H1 (cell line): Measurements from ENCODE around the gene KCNQ1. TPM values are rescaled to one million over a fixed set of nuclear protein-coding genes. Genes with fewer than 3 reads are reported as not detected.
A peak's percentile ranks its signal among the peaks of the same experiment; 100 is the strongest.

Source experiments
- CTCF ChIA-PET: fragments of 300-600 bp; sonication (Branson Sonifier 250); formaldehyde crosslinking; loops from one replicate; lab custom pipeline; 2021; ENCODE audit not compliant: partially characterized antibody; lab: Charles Lee
- POLR2A ChIA-PET: fragments of 300-600 bp; sonication (Branson Sonifier 250); formaldehyde crosslinking; loops from one replicate; lab custom pipeline; 2021; ENCODE audit warnings: inconsistent platforms; ENCODE audit not compliant: partially characterized antibody; lab: Charles Lee
- DNase-seq, 2 experiments: peaks; one replicate each; pipeline versions ENCODE4 v3.0.0 to v3.0.0-alpha.2; 2010 to 2022; ENCODE audit warnings: low spot score in 2 of 2, low read depth in 1 of 2, mixed read lengths in 1 of 2
- FAIRE-seq: peaks from 2 replicates; lab custom pipeline; 2011; peaks lifted over from hg19 to GRCh38; lab: Jason Lieb, UNC
- H2AFZ ChIP-seq: 2 replicates; pipeline ENCODE4 v1.8.1; 2012; ENCODE audit warnings: low read length, inconsistent platforms
- H2AK5ac ChIP-seq: 2 replicates; pipeline ENCODE4 v1.6.1; 2013; ENCODE audit warnings: low read depth, low read length
- H2BK120ac ChIP-seq: replicated peaks from 2 replicates; pipeline ENCODE3; 2013; ENCODE audit warnings: low read depth, low read length, inconsistent platforms
- H2BK12ac ChIP-seq: 2 replicates; pipeline ENCODE4 v1.6.1; 2013; ENCODE audit warnings: low read depth, low read length
- H2BK15ac ChIP-seq: 2 replicates; pipeline ENCODE4 v1.6.1; 2013; ENCODE audit warnings: low read length
- H2BK20ac ChIP-seq: 2 replicates; pipeline ENCODE4 v1.6.1; 2013; ENCODE audit warnings: low read length
- H2BK5ac ChIP-seq: 2 replicates; pipeline ENCODE4 v1.6.1; 2013; ENCODE audit warnings: low read depth, low read length
- H3K14ac ChIP-seq: 2 replicates; pipeline ENCODE4 v1.6.1; 2013; ENCODE audit warnings: inconsistent platforms; ENCODE audit not compliant: insufficient read length
- H3K18ac ChIP-seq: 2 replicates; pipeline ENCODE4 v1.6.1; 2013; ENCODE audit warnings: low read length; ENCODE audit errors: extremely low read depth
- H3K23ac ChIP-seq: 2 replicates; pipeline ENCODE4 v1.6.1; 2013; ENCODE audit warnings: inconsistent platforms; ENCODE audit not compliant: insufficient read length
- H3K23me2 ChIP-seq: 2 replicates; pipeline ENCODE4 v1.6.1; 2013; ENCODE audit warnings: low read depth, low read length
- H3K27ac ChIP-seq: 2 replicates; pipeline ENCODE4 v1.6.1; 2011; ENCODE audit warnings: low read depth, low read length, inconsistent platforms
- H3K27me3 ChIP-seq, 4 experiments: replicated peaks in 1 of 4; 1 replicate in 1 of 4; 2 replicates in 3 of 4; pipeline versions ENCODE4 v1.6.1 to v1.8.1; 2011 to 2013; ENCODE audit warnings: low read length in 3 of 4, mild to moderate bottlenecking in 3 of 4, inconsistent platforms in 2 of 4, mixed read lengths in 2 of 4, moderate library complexity in 1 of 4; ENCODE audit not compliant: control insufficient read depth in 3 of 4, insufficient read depth in 3 of 4; ENCODE audit errors: extremely low read depth in 1 of 4
- H3K36me3 ChIP-seq, 4 experiments: 2 replicates each; pipeline versions ENCODE4 v1.6.1 to v1.8.1; 2011 to 2013; ENCODE audit warnings: mild to moderate bottlenecking in 4 of 4, low read length in 3 of 4, moderate library complexity in 2 of 4, control low read depth in 1 of 4, inconsistent platforms in 1 of 4; ENCODE audit not compliant: insufficient read depth in 4 of 4, control insufficient read depth in 2 of 4
- H3K4ac ChIP-seq: replicated peaks from 2 replicates; pipeline ENCODE3; 2013; ENCODE audit warnings: low read length, low read depth, mixed read lengths, inconsistent platforms; ENCODE audit not compliant: insufficient read length
- H3K4me1 ChIP-seq, 4 experiments: replicated peaks in 1 of 4; 1 replicate in 1 of 4; 2 replicates in 3 of 4; pipeline versions ENCODE4 v1.6.1 to v1.8.1; 2011 to 2013; ENCODE audit warnings: low read length in 3 of 4, inconsistent platforms in 2 of 4, mixed read lengths in 1 of 4; ENCODE audit not compliant: insufficient read depth in 4 of 4, control insufficient read depth in 3 of 4
- H3K4me2 ChIP-seq, 2 experiments: 2 replicates each; pipeline versions ENCODE4 v1.6.1 to v1.8.1; 2011 to 2013; ENCODE audit warnings: low read depth in 2 of 2, low read length in 2 of 2, control low read depth in 1 of 2, inconsistent platforms in 1 of 2, mild to moderate bottlenecking in 1 of 2; ENCODE audit not compliant: insufficient read depth in 1 of 2
- H3K4me3 ChIP-seq, 4 experiments: fragments of 200-600, 300-600 bp in 1 of 4; sonication (generic), shearing (Covaris generic), sonication (Bioruptor Twin) in 1 of 4; 2 replicates each; pipeline versions ENCODE4 v1.5.1 to v1.8.1; 2011 to 2016; ENCODE audit warnings: low read length in 4 of 4, low read depth in 3 of 4, control low read depth in 2 of 4, inconsistent platforms in 2 of 4, mild to moderate bottlenecking in 2 of 4, mixed read lengths in 1 of 4, moderate library complexity in 1 of 4; ENCODE audit not compliant: insufficient read depth in 2 of 4; ENCODE audit errors: extremely low read depth in 1 of 4
- H3K56ac ChIP-seq: replicated peaks from 2 replicates; pipeline ENCODE3; 2013; ENCODE audit warnings: low read depth, mild to moderate bottlenecking, mixed read lengths, low read length, inconsistent platforms; ENCODE audit not compliant: insufficient read length
- H3K79me1 ChIP-seq: 2 replicates; pipeline ENCODE4 v1.6.1; 2013; ENCODE audit warnings: low read depth, low read length, control low read depth
- H3K79me2 ChIP-seq, 2 experiments: 2 replicates each; pipeline versions ENCODE4 v1.6.1 to v1.8.1; 2012 to 2013; ENCODE audit warnings: low read length in 2 of 2, mild to moderate bottlenecking in 2 of 2, inconsistent platforms in 1 of 2; ENCODE audit not compliant: insufficient read depth in 2 of 2, control insufficient read depth in 1 of 2
- H3K9ac ChIP-seq, 4 experiments: replicated peaks in 1 of 4; 1 replicate in 1 of 4; 2 replicates in 3 of 4; pipeline versions ENCODE4 v1.6.1 to v1.8.1; 2011 to 2013; ENCODE audit warnings: low read depth in 3 of 4, low read length in 3 of 4, control low read depth in 2 of 4, mild to moderate bottlenecking in 2 of 4, moderate library complexity in 2 of 4, inconsistent platforms in 1 of 4; ENCODE audit errors: extremely low read depth in 1 of 4
- H3K9me3 ChIP-seq, 2 experiments: 2 replicates each; pipeline versions ENCODE4 v1.6.1 to v1.8.1; 2012 to 2013; ENCODE audit warnings: mild to moderate bottlenecking in 2 of 2, moderate library complexity in 2 of 2, control low read depth in 1 of 2, inconsistent platforms in 1 of 2, low read depth in 1 of 2, low read length in 1 of 2, mixed read lengths in 1 of 2; ENCODE audit not compliant: insufficient read depth in 2 of 2
- H4K20me1 ChIP-seq, 2 experiments: replicated peaks in 1 of 2; 2 replicates each; pipeline versions ENCODE3 to v1.8.1; 2011 to 2013; ENCODE audit warnings: inconsistent platforms in 2 of 2, low read length in 2 of 2, mild to moderate bottlenecking in 1 of 2; ENCODE audit not compliant: insufficient read depth in 2 of 2, control insufficient read depth in 1 of 2
- H4K5ac ChIP-seq: 2 replicates; pipeline ENCODE4 v1.6.1; 2013; ENCODE audit warnings: low read length, low read depth, mixed read lengths, inconsistent platforms; ENCODE audit not compliant: insufficient read length
- H4K8ac ChIP-seq: 2 replicates; pipeline ENCODE4 v1.8.0; 2013; ENCODE audit warnings: mild to moderate bottlenecking, moderate library complexity, low read length, inconsistent platforms; ENCODE audit not compliant: insufficient read depth; ENCODE audit errors: extremely low read depth
- H4K91ac ChIP-seq: replicated peaks from 2 replicates; pipeline ENCODE3; 2013; ENCODE audit warnings: low read length, mixed read lengths, inconsistent platforms; ENCODE audit not compliant: insufficient read length
- HDAC6 ChIP-seq: IDR thresholded peaks from one replicate; pipeline ENCODE4 v1.7.1; 2012; ENCODE audit warnings: low read depth, mild to moderate bottlenecking, inconsistent platforms, low read length, moderate library complexity
- SAP30 ChIP-seq: fragments of 300-600 bp; sonication (generic); IDR thresholded peaks from 2 replicates; pipeline ENCODE4 v1.7.1; 2012; ENCODE audit warnings: low read length, moderate library complexity, mild to moderate bottlenecking, inconsistent platforms; ENCODE audit not compliant: insufficient read depth, insufficient replicate concordance
- SIX5 ChIP-seq: IDR thresholded peaks from 2 replicates; pipeline ENCODE4 v1.6.1; 2011; ENCODE audit warnings: mild to moderate bottlenecking, low read depth, low read length
- WGBS, 2 experiments: shearing (Covaris generic) in 1 of 2; methylation state at CpG; one replicate each; pipeline versions ENCODE4 v1.1.6 to v1.1.7; 2013 to 2015; ENCODE audit warnings: low lambda C conversion rate in 2 of 2, mixed read lengths in 2 of 2, inconsistent platforms in 1 of 2, low coverage in 1 of 2, missing lambda C conversion rate in 1 of 2; ENCODE audit not compliant: insufficient replicate concordance in 2 of 2, insufficient coverage in 1 of 2, insufficient read length in 1 of 2; ENCODE audit errors: extremely low coverage in 1 of 2, missing lambda C conversion rate in 1 of 2; 5-methylcytosine and 5-hydroxymethylcytosine counted together
- polyA plus RNA-seq, 7 experiments: library from polyadenylated mRNA; depleted of rRNA in 3 of 7; stranded (reverse) in 5 of 7; unstranded in 2 of 7; fragments of >200 nt in 5 of 7; fragments of 200-250 nt in 2 of 7; gene quantifications; 1 replicate in 5 of 7; 2 replicates in 1 of 7; 4 replicates in 1 of 7; pipeline versions ENCODE4 v1.2.1 to v1.2.3, GENCODE V29; 2011 to 2013; ENCODE audit warnings: missing spikeins in 2 of 7, mixed read lengths in 2 of 7
- total RNA-seq: library from RNA; stranded (reverse); fragmentation: NEBNext Ultra II Directional; extraction: Animal tissue kit (Norgen Biotek cat#: 25700); gene quantifications from 2 replicates; pipeline ENCODE4 v1.2.1, GENCODE V29; 2021
- TF ChIP-seq, protein P1 (sequence below), 3 experiments: IDR thresholded peaks; 1 replicate in 2 of 3; 2 replicates in 1 of 3; pipeline versions ENCODE4 v1.5.1 to v1.6.1; 2011; ENCODE audit warnings: low read length in 3 of 3, mild to moderate bottlenecking in 3 of 3, inconsistent platforms in 2 of 3, low read depth in 1 of 3, moderate library complexity in 1 of 3; ENCODE audit not compliant: insufficient read depth in 1 of 3; ENCODE audit errors: control extremely low read depth in 1 of 3

KCNQ1 gene
- total and polyA plus RNA-seq, 2 of the 8 experiments (the other 6 are each of a cell fraction or from before 2014, with no cell fraction given) = 1.9 to 2.0 TPM

DNA sequence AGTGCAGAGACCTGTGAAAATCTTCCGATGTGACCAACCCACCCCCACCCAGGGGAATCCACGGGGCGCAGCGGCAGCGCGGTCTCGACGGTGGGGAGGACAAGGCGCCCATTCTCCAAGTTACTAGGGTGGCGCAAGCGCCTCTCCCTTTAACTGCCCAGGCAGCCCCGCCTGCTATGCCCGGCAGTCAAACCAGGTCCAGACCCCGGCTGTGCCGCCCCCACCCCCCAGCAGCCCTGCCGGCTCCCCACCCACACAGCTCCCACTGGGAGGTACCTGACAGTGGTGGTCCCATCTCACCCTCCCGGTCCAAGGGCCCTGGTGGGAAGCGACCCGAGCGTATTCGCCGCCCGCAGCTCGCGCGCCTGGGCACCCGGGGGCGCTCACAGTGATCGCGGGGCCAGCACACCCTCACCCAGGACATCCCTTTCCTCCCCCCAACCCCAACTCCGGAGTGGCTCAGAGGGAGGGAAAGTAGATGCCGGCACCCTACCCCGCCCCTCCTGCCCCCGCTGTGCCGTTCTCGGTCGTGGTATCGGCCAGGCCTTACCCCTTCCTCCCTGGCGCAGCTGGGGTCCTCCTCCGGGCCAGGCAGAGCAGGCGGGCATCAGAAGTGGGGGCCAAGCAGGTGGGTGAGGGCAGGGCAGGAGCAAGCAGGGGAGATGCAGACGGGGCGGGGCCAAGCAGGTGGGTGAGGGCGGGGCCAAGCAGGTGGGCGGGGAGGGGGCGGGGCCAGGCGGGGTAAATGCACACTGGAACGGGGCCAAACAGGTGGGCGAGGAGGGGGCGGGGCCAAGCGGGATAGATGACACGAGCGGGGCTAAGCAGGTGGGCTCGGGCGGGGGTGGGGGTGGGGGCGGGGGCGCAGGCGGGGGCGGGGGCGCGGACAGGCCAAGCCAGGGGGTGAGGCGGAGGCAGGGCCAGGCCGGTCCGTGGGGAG, 657 bp upstream of the KCNQ1 start, which contains the start of gene TRPM5:
TRPM5 (minus strand) TSS at position 634 of the 940 bp plus-strand sequence. CDS start 21,478 bp downstream, outside the sequence.
- no peak within 1 kb of the TSS for H2AK5ac ChIP-seq
- H4K91ac ChIP-seq = no peak within 1 kb of the TSS
- no peak within 1 kb of the TSS; the same call in 1 of the 2 replicates for H3K18ac ChIP-seq
- peak within 1 kb of the TSS; percentile 72; the same call in 1 of the 2 replicates for H2BK15ac ChIP-seq
- H4K8ac ChIP-seq = peak within 1 kb of the TSS; percentile 68
- peaks cover 27 to 71% (median 57%) of the 10 kb centered on the region in 4 experiments for H3K27me3 ChIP-seq
- no peaks in the 10 kb centered on the region for H3K79me2 ChIP-seq
- ChIA-PET POLR2A (no interaction called here), CTCF (interaction anchor here (0.6 to 3.9 kb wide), 6 partner anchors 16 to 540 kb away, joined by 3 to 33 read pairs (median 4); no protein-coding TSS in a partner anchor)
- H2BK12ac ChIP-seq = no peak within 1 kb of the TSS
- no peak within 1 kb of the TSS for H3K56ac ChIP-seq
- no peaks in the 10 kb centered on the region for H3K79me1 ChIP-seq
- H3K9ac ChIP-seq = peak within 1 kb of the TSS in 2 of 4 experiments; percentile 23 to 58; a peak in 2 of 7 replicates
- peaks cover 2 to 3% of the 10 kb centered on the region in 2 experiments for H4K20me1 ChIP-seq
- 19% methylated on average over 18 of the region's 64 CpGs; no CpG with 5 or more reads in 1 of the 2 experiments for WGBS, 2 experiments
- H3K23me2 ChIP-seq = peaks cover 7% of the 10 kb centered on the region; the same call in 1 of the 2 replicates
- no peak within 1 kb of the TSS for H2BK120ac ChIP-seq
- no peak for TF ChIP-seq HDAC6
- TF ChIP-seq, protein P1, sequence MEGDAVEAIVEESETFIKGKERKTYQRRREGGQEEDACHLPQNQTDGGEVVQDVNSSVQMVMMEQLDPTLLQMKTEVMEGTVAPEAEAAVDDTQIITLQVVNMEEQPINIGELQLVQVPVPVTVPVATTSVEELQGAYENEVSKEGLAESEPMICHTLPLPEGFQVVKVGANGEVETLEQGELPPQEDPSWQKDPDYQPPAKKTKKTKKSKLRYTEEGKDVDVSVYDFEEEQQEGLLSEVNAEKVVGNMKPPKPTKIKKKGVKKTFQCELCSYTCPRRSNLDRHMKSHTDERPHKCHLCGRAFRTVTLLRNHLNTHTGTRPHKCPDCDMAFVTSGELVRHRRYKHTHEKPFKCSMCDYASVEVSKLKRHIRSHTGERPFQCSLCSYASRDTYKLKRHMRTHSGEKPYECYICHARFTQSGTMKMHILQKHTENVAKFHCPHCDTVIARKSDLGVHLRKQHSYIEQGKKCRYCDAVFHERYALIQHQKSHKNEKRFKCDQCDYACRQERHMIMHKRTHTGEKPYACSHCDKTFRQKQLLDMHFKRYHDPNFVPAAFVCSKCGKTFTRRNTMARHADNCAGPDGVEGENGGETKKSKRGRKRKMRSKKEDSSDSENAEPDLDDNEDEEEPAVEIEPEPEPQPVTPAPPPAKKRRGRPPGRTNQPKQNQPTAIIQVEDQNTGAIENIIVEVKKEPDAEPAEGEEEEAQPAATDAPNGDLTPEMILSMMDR (IDR thresholded peaks at IDR 0.05; ENCODE audit: control extremely low read depth in 1 of 3, insufficient read depth in 1 of 3, low read depth in 1 of 3, low read length in 3 of 3) = peak in 1 of 3 experiments; percentile 8; a peak in 1 of 4 replicates
- TF ChIP-seq SAP30 = no peak
- TF ChIP-seq SIX5 = no peak
- H3K4me2 ChIP-seq = peak within 1 kb of the TSS; percentile 87 to 96
- no peak within 1 kb of the TSS for H2BK20ac ChIP-seq
- no peak within 1 kb of the TSS for H3K27ac ChIP-seq
- no peaks in the 10 kb centered on the region for H3K9me3 ChIP-seq
- no peak within 1 kb of the TSS for H4K5ac ChIP-seq
- no peak within 1 kb of the TSS for H3K4ac ChIP-seq
- FAIRE-seq (no peak), DNase-seq (peak in 1 of 2 experiments; percentile 84)
- peak within 1 kb of the TSS; percentile 33 to 70 (median 54); a peak in 7 of 8 replicates for H3K4me3 ChIP-seq
- H3K14ac ChIP-seq = no peak within 1 kb of the TSS
- H2BK5ac ChIP-seq = no peak within 1 kb of the TSS
- H3K36me3 ChIP-seq = no peaks in the 10 kb centered on the region
- H2AFZ ChIP-seq = peak within 1 kb of the TSS; percentile 80; the same call in 1 of the 2 replicates
- H3K23ac ChIP-seq = no peak within 1 kb of the TSS
- H3K4me1 ChIP-seq = peaks cover 0 to 3% (median 3%) of the 10 kb centered on the region in 4 experiments; a peak in 2 of 7 replicates
